ENCODE results near the gene SHC3.

GRCh38 chr9:88984543-88984883 is 194.1 kb downstream of the SHC3 start:
- no peak for TF ChIP-seq EP300 (IDR thresholded peaks at IDR 0.05)
- TF ChIP-seq CTCF (IDR thresholded peaks at IDR 0.05): no peak
- TF ChIP-seq POLR2AphosphoS5 (IDR thresholded peaks at IDR 0.05): no peak
- no peak for TF ChIP-seq POLR2A (IDR thresholded peaks at IDR 0.05)

Measured in stomach (tissue), 4 donors.